ENCODE results near the gene TRPV5. TPM values are rescaled to one million over a fixed set of nuclear protein-coding genes. Genes with fewer than 3 reads are reported as not detected.

The TRPV5 gene
- total and polyA plus RNA-seq, 2 of the 8 experiments (the other 6 are each of a cell fraction or from before 2014, with no cell fraction given): 0.03 TPM; not detected in 1

DNA sequence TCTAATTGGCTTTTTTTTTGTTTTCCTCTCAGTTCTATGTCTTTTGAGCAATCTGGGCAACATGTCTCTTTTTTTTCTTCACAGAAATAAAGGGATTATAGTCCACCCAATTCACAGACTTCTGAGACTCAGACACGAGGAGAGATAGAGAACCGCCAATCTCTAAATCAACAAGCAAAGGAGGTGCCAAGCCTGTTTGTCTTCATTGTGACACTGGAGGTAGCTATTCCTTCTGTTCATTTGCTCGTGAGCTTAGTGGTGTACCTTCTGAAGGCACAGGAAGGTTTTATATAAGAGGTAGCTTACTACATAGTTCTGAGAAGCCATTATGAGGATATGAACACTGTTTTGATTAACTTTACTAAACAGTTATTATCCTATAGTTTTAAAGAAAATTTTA is 72.6 kb downstream of the TRPV5 start:
- no peak overlapping the region for H3K14ac ChIP-seq (ENCODE audit: insufficient read length)
- ChIA-PET CTCF (ENCODE audit: partially characterized antibody) (interaction anchor here (0.7 to 10.2 kb wide), 8 partner anchors 14 to 378 kb away, joined by 3 to 87 read pairs (median 4); no protein-coding TSS in a partner anchor), POLR2A (ENCODE audit: partially characterized antibody) (no interaction called here)
- 84% methylated on average over 3 of the region's 3 CpGs; no CpG with 5 or more reads in 1 of the 2 experiments for WGBS, 2 experiments (ENCODE audit: extremely low coverage in 1 of 2, insufficient coverage in 1 of 2, insufficient read length in 1 of 2, insufficient replicate concordance in 2 of 2, low coverage in 1 of 2, low lambda C conversion rate in 2 of 2, missing lambda C conversion rate in 1 of 2)
- no peak overlapping the region for H4K5ac ChIP-seq (ENCODE audit: insufficient read length, low read depth, low read length)
- H2BK120ac ChIP-seq (replicated peaks; ENCODE audit: low read depth, low read length): no peak overlapping the region
- no peak overlapping the region for H2BK20ac ChIP-seq (ENCODE audit: low read length)
- no peak overlapping the region for H2AK5ac ChIP-seq (ENCODE audit: low read depth, low read length)
- H3K4me3 ChIP-seq (ENCODE audit: extremely low read depth in 1 of 4, insufficient read depth in 2 of 4, low read depth in 3 of 4, low read length in 4 of 4): no peak overlapping the region
- no peak overlapping the region for H3K23ac ChIP-seq (ENCODE audit: insufficient read length)
- no peak overlapping the region for H2BK12ac ChIP-seq (ENCODE audit: low read depth, low read length)
- H3K4me2 ChIP-seq (ENCODE audit: insufficient read depth in 1 of 2, low read depth in 2 of 2, low read length in 2 of 2): no peak overlapping the region
- no peak overlapping the region for H4K8ac ChIP-seq (ENCODE audit: extremely low read depth, insufficient read depth, low read length)
- FAIRE-seq (no peak), DNase-seq (ENCODE audit: low read depth in 1 of 2, low spot score in 2 of 2) (no peak)
- peaks cover 0 to 2% (median 0%) of the 10 kb centered on the region in 4 experiments; a peak in 1 of 7 replicates for H3K27me3 ChIP-seq (replicated peaks in 1 of 4; ENCODE audit: control insufficient read depth in 3 of 4, extremely low read depth in 1 of 4, insufficient read depth in 3 of 4, low read length in 3 of 4)
- H3K18ac ChIP-seq (ENCODE audit: extremely low read depth, low read length): no peak overlapping the region
- H4K91ac ChIP-seq (replicated peaks; ENCODE audit: insufficient read length, low read length): no peak overlapping the region
- H3K4ac ChIP-seq (replicated peaks; ENCODE audit: insufficient read length, low read depth, low read length): no peak overlapping the region
- no peak overlapping the region for H2BK5ac ChIP-seq (ENCODE audit: low read depth, low read length)
- no peak overlapping the region for H3K9ac ChIP-seq (replicated peaks in 1 of 4; ENCODE audit: extremely low read depth in 1 of 4, low read depth in 3 of 4, low read length in 3 of 4)
- no peak overlapping the region for H3K56ac ChIP-seq (replicated peaks; ENCODE audit: insufficient read length, low read depth, low read length)
- no peaks in the 10 kb centered on the region for H3K79me2 ChIP-seq (ENCODE audit: control insufficient read depth in 1 of 2, insufficient read depth in 2 of 2, low read length in 2 of 2)
- no peaks in the 10 kb centered on the region for H3K79me1 ChIP-seq (ENCODE audit: low read depth, low read length)
- no peak overlapping the region for H2BK15ac ChIP-seq (ENCODE audit: low read length)
- no peak overlapping the region for H2AFZ ChIP-seq (ENCODE audit: low read length)
- H3K27ac ChIP-seq (ENCODE audit: low read depth, low read length): no peak overlapping the region
- no peaks in the 10 kb centered on the region for H3K36me3 ChIP-seq (ENCODE audit: control insufficient read depth in 2 of 4, insufficient read depth in 4 of 4, low read length in 3 of 4)
- H3K4me1 ChIP-seq (replicated peaks in 1 of 4; ENCODE audit: control insufficient read depth in 3 of 4, insufficient read depth in 4 of 4, low read length in 3 of 4): peaks cover 2 to 15% (median 8%) of the 10 kb centered on the region in 4 experiments; a peak in 6 of 7 replicates
- no peaks in the 10 kb centered on the region for H3K23me2 ChIP-seq (ENCODE audit: low read depth, low read length)
- H4K20me1 ChIP-seq (replicated peaks in 1 of 2; ENCODE audit: control insufficient read depth in 1 of 2, insufficient read depth in 2 of 2, low read length in 2 of 2): no peaks in the 10 kb centered on the region
- no peaks in the 10 kb centered on the region for H3K9me3 ChIP-seq (ENCODE audit: insufficient read depth in 2 of 2, low read depth in 1 of 2, low read length in 1 of 2)
- no peak for TF ChIP-seq RFX5 (IDR thresholded peaks at IDR 0.05; ENCODE audit: borderline replicate concordance, low read depth, low read length)

All from H1 (cell line).